Tibial nerve (tissue), 4 donors: Measurements from ENCODE around the gene GNAT2. TPM values are rescaled to one million over a fixed set of nuclear protein-coding genes. Genes with fewer than 3 reads are reported as not detected.

Source experiments
- DNase-seq, 2 donors: peaks; one replicate each; pipeline ENCODE4 v3.0.0-alpha.2; 2019; ENCODE audit warnings: low spot score in 2 of 2
- H3K27ac ChIP-seq, 4 donors: fragments of 200-600 bp; sonication (generic) in 3 of 4; one replicate each; pipeline ENCODE4 v1.5.1; 2017 to 2019; ENCODE audit warnings: mild to moderate bottlenecking in 1 of 4
- H3K27me3 ChIP-seq, 2 donors: fragments of 200-600 bp; sonication (generic) in 1 of 2; one replicate each; pipeline versions ENCODE4 v1.5.1 to v1.6.0; 2017 to 2019
- H3K36me3 ChIP-seq, 3 donors: fragments of 200-600 bp; sonication (generic); one replicate each; pipeline ENCODE4 v1.5.1; 2018 to 2019
- H3K4me1 ChIP-seq, 4 donors: fragments of 200-600 bp; sonication (generic) in 3 of 4; one replicate each; pipeline ENCODE4 v1.5.1; 2017 to 2019
- H3K4me3 ChIP-seq, 4 donors: fragments of 200-600 bp; sonication (generic) in 3 of 4; one replicate each; pipeline ENCODE4 v1.5.1; 2017 to 2019; ENCODE audit warnings: mild to moderate bottlenecking in 1 of 4, moderate library complexity in 1 of 4
- H3K9me3 ChIP-seq, 4 donors: fragments of 200-600 bp; sonication (generic) in 3 of 4; one replicate each; pipeline ENCODE4 v1.5.1; 2017 to 2019
- EP300 ChIP-seq, 2 donors: sonication (generic); formaldehyde crosslinking; IDR thresholded peaks; one replicate each; pipeline ENCODE4 v1.6.1; 2017; ENCODE audit warnings: antibody characterized with exemption in 2 of 2, mild to moderate bottlenecking in 1 of 2
- POLR2A ChIP-seq, 2 donors: fragments of 450-650 bp; IDR thresholded peaks; one replicate each; pipeline ENCODE4 v1.6.1; 2017; ENCODE audit warnings: antibody characterized with exemption in 2 of 2, mild to moderate bottlenecking in 2 of 2, moderate library complexity in 2 of 2
- WGBS, 2 donors: methylation state at CpG; one replicate each; pipeline ENCODE4 v1.1.5; 2018; 5-methylcytosine and 5-hydroxymethylcytosine counted together
- total RNA-seq, 4 donors: library from RNA; depleted of rRNA; stranded (reverse); fragments of >200 nt; gene quantifications; one replicate each; pipeline ENCODE4 v1.1.0, GENCODE V29; 2016
- TF ChIP-seq, protein P1 (sequence below), 5 experiments: fragments of 200-600 bp in 3 of 5; fragments of 450-650 bp in 2 of 5; sonication (generic) in 3 of 5; IDR thresholded peaks; one replicate each; pipeline ENCODE4 v1.5.1; 2016 to 2019; ENCODE audit warnings: antibody characterized with exemption in 5 of 5, mild to moderate bottlenecking in 3 of 5, moderate library complexity in 2 of 5

Gene GNAT2
- total RNA-seq, 4 donors from 2014 or later: not detected

DNA sequence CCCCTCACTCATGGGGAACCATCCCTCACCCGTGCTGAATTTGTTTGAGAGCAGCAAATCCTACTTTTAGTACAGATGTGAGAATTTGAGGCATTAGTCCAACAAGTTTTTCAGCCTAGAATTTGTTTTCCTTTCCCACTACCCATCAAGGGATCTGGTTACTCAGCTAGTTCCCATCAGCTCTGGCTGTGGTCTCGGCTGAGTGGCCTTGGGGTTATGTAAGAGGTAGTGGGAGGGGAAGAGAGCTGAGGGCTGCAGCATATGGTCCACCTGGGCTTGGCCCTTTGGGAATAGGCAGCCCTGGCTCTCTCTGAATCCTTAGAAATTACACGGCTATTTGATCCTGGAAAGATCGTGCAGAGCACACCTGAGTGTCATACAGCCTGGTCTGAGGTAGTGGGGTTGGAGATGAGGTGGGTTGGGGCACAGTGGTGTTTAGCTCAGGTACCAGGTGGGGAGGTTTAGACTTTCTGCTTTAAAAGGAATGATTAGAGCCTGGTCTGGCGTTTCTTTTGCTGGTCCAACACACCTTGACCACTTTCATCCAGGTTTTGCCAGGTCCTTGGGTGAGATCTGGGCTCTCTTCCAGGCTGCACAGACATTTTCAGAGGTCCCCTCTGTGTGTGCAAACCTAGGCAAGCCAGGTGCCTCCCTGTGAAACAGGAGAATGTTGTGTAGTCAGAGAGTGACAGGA is 40.7 kb upstream of the GNAT2 start:
- WGBS, 2 donors: 81 to 82% methylated on average over 5 of the region's 5 CpGs
- Histone ChIP-seq H3K27ac (no peak overlapping the region), H3K4me3 (no peak overlapping the region), H3K36me3 (peaks cover 0 to 43% (median 0%) of the 10 kb centered on the region in 3 donors), H3K9me3 (no peaks in the 10 kb centered on the region), H3K27me3 (no peaks in the 10 kb centered on the region), H3K4me1 (peaks cover 0 to 16% (median 5%) of the 10 kb centered on the region in 4 donors)
- no peak for DNase-seq
- TF ChIP-seq, protein P1, sequence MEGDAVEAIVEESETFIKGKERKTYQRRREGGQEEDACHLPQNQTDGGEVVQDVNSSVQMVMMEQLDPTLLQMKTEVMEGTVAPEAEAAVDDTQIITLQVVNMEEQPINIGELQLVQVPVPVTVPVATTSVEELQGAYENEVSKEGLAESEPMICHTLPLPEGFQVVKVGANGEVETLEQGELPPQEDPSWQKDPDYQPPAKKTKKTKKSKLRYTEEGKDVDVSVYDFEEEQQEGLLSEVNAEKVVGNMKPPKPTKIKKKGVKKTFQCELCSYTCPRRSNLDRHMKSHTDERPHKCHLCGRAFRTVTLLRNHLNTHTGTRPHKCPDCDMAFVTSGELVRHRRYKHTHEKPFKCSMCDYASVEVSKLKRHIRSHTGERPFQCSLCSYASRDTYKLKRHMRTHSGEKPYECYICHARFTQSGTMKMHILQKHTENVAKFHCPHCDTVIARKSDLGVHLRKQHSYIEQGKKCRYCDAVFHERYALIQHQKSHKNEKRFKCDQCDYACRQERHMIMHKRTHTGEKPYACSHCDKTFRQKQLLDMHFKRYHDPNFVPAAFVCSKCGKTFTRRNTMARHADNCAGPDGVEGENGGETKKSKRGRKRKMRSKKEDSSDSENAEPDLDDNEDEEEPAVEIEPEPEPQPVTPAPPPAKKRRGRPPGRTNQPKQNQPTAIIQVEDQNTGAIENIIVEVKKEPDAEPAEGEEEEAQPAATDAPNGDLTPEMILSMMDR (IDR thresholded peaks at IDR 0.05): no peak
- TF ChIP-seq POLR2A (IDR thresholded peaks at IDR 0.05) (no peak), EP300 (IDR thresholded peaks at IDR 0.05) (no peak)

DNA sequence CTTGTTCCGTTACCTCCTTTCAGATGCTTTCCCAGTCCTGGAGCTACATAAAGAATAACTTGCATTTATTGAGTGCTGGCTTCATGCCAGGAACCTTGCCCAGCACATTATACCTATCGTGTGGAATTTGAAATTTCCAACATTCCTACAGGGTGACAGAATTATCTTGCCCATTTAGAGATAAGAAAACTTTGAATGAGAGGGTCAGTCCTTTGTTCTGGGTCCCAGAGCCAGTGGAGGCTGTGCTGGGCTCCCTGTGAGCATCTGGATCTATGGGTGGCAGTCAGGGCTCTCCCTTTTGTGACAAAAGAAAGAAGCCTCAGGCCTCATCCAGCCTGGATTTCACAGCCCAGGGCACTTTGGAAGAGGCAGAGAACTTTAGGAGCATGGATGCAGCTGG is 39.7 kb upstream of the GNAT2 start:
- Histone ChIP-seq H3K27me3 (no peaks in the 10 kb centered on the region), H3K4me1 (peaks cover 0 to 24% (median 5%) of the 10 kb centered on the region in 4 donors), H3K4me3 (no peak overlapping the region), H3K36me3 (peaks cover 0 to 43% (median 0%) of the 10 kb centered on the region in 3 donors), H3K27ac (no peak overlapping the region), H3K9me3 (no peaks in the 10 kb centered on the region)
- TF ChIP-seq EP300 (IDR thresholded peaks at IDR 0.05): no peak
- TF ChIP-seq, protein P1 (IDR thresholded peaks at IDR 0.05): no peak
- no peak for TF ChIP-seq POLR2A (IDR thresholded peaks at IDR 0.05)
- 49 to 56% methylated on average over 2 of the region's 2 CpGs for WGBS, 2 donors
- no peak for DNase-seq

DNA sequence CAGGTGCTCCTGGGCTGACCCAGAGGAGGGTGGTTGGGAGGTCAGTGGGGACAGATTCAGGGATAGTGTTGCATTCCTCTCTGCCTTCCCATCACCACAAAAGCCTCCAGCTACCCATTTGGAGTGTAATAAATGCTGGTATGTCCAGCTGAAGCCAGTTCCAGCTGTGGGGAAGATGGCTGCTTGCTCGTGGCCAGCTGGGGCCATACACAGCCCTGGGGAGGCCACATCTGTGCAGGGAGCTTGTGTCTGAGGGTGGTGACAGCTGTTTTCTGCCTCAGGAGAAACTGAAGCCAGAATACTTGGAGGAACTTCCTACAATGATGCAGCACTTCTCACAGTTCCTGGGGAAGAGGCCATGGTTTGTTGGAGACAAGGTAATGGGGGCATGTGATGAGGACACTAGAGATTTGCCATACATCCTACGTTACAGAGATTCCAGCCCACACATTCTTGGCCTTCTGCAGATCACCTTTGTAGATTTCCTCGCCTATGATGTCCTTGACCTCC is 39.2 kb upstream of the GNAT2 start:
- H3K27ac ChIP-seq: no peak overlapping the region
- DNase-seq: no peak
- H3K9me3 ChIP-seq: no peaks in the 10 kb centered on the region
- 45 to 62% methylated on average over 3 of the region's 3 CpGs for WGBS, 2 donors
- peaks cover 0 to 43% (median 0%) of the 10 kb centered on the region in 3 donors for H3K36me3 ChIP-seq
- no peak overlapping the region for H3K4me3 ChIP-seq
- no peaks in the 10 kb centered on the region for H3K27me3 ChIP-seq
- TF ChIP-seq, protein P1 (IDR thresholded peaks at IDR 0.05): no peak
- no peak for TF ChIP-seq EP300 (IDR thresholded peaks at IDR 0.05)
- TF ChIP-seq POLR2A (IDR thresholded peaks at IDR 0.05): no peak
- peaks cover 0 to 24% (median 5%) of the 10 kb centered on the region in 4 donors for H3K4me1 ChIP-seq

DNA sequence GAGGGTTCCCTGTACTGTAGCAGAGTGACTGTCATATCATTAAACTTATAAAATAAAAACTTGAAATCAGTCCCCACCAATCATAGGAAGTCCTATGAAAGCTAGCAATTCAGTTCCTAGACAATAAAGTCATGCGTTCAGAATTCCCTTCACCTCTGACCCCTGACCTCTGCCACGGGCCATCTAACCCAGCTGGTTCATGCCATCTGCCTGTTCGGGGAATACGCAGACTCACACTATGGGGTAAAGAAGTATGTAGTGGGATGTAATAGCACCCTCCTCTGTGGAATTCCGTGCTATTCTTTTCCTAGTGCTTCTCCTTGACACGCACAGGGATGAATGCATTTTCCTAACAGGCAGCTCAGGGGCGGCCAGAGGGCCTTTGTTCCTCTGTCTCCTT is 38.6 kb upstream of the GNAT2 start:
- Histone ChIP-seq H3K4me1 (peaks cover 0 to 24% (median 5%) of the 10 kb centered on the region in 4 donors), H3K27me3 (no peaks in the 10 kb centered on the region), H3K4me3 (no peak overlapping the region), H3K27ac (no peak overlapping the region), H3K36me3 (peaks cover 0 to 43% (median 0%) of the 10 kb centered on the region in 3 donors), H3K9me3 (no peaks in the 10 kb centered on the region)
- TF ChIP-seq EP300 (IDR thresholded peaks at IDR 0.05) (no peak), POLR2A (IDR thresholded peaks at IDR 0.05) (no peak)
- TF ChIP-seq, protein P1 (IDR thresholded peaks at IDR 0.05): no peak
- no peak for DNase-seq
- WGBS, 2 donors: 47 to 57% methylated on average over 7 of the region's 7 CpGs

DNA sequence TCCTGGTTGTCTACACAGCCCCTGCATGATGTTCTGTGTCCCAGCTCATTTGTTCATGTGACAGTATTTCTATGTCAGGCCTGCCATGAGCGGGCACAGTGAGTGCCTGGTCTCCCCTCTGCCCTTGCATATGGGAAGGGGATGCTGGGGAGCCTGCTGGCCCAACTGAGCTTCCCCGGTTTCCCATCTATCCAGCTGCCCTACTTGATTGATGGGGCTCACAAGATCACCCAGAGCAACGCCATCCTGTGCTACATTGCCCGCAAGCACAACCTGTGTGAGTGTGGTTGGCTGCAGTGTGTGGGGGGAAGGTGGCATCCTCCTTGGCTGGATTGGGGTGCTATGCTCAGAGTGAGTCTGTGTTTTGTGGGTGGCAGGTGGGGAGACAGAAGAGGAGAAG is 38.0 kb upstream of the GNAT2 start:
- no peaks in the 10 kb centered on the region for H3K9me3 ChIP-seq
- DNase-seq: no peak
- H3K36me3 ChIP-seq: peaks cover 0 to 43% (median 0%) of the 10 kb centered on the region in 3 donors
- TF ChIP-seq, protein P1 (IDR thresholded peaks at IDR 0.05): no peak
- no peak for TF ChIP-seq POLR2A (IDR thresholded peaks at IDR 0.05)
- TF ChIP-seq EP300 (IDR thresholded peaks at IDR 0.05): no peak
- H3K4me1 ChIP-seq: peaks cover 0 to 24% (median 5%) of the 10 kb centered on the region in 4 donors
- WGBS, 2 donors: 87% methylated on average over 4 of the region's 4 CpGs
- no peak overlapping the region for H3K27ac ChIP-seq
- H3K27me3 ChIP-seq: no peaks in the 10 kb centered on the region
- no peak overlapping the region for H3K4me3 ChIP-seq
